Type B pancreatic cell (in vitro differentiated cells): Measurements from ENCODE around the gene TSEN2. TPM values are rescaled to one million over a fixed set of nuclear protein-coding genes. Genes with fewer than 3 reads are reported as not detected.
"Not testable (repeated sequence)": the region's sequence is repeated elsewhere in the genome, so short reads cannot be mapped to it uniquely, and the experiment has no call there.

Experiments used
- DNase-seq: peaks from one replicate; pipeline ENCODE4 v3.0.0; 2021; ENCODE audit warnings: mixed read lengths; ENCODE audit not compliant: unreplicated experiment; ENCODE audit errors: extremely low spot score
- H3K27ac Mint-ChIP-seq: 2 replicates; pipeline ENCODE4 v1.8.0; 2021; ENCODE audit warnings: mild to moderate bottlenecking, mixed read lengths
- H3K27me3 Mint-ChIP-seq: 2 replicates; pipeline ENCODE4 v1.8.0; 2021; ENCODE audit warnings: mixed read lengths
- H3K36me3 Mint-ChIP-seq: 2 replicates; pipeline ENCODE4 v1.8.0; 2021; ENCODE audit warnings: mixed read lengths
- H3K4me1 Mint-ChIP-seq: one replicate; pipeline ENCODE4 v1.8.0; 2021; ENCODE audit warnings: mixed read lengths; ENCODE audit not compliant: unreplicated experiment
- H3K4me3 Mint-ChIP-seq: 2 replicates; pipeline ENCODE4 v1.8.0; 2021; ENCODE audit warnings: mild to moderate bottlenecking, mixed read lengths
- H3K9me3 Mint-ChIP-seq: 2 replicates; pipeline ENCODE4 v1.8.0; 2021; ENCODE audit warnings: mixed read lengths
- total RNA-seq: library from RNA; stranded (reverse); gene quantifications from 2 replicates; pipeline ENCODE4 v1.2.1, GENCODE V29; 2021; ENCODE audit warnings: low replicate concordance
- TF ChIP-seq, protein P1 (sequence below): fragments of 200-600 bp; sonication (generic); conservative IDR thresholded peaks from 2 replicates; pipeline ENCODE4 v1.5.0; 2021; ENCODE audit warnings: antibody characterized with exemption, mild to moderate bottlenecking

The TSEN2 gene
- total RNA-seq, 1 donor from 2014 or later = 27.7 TPM

DNA sequence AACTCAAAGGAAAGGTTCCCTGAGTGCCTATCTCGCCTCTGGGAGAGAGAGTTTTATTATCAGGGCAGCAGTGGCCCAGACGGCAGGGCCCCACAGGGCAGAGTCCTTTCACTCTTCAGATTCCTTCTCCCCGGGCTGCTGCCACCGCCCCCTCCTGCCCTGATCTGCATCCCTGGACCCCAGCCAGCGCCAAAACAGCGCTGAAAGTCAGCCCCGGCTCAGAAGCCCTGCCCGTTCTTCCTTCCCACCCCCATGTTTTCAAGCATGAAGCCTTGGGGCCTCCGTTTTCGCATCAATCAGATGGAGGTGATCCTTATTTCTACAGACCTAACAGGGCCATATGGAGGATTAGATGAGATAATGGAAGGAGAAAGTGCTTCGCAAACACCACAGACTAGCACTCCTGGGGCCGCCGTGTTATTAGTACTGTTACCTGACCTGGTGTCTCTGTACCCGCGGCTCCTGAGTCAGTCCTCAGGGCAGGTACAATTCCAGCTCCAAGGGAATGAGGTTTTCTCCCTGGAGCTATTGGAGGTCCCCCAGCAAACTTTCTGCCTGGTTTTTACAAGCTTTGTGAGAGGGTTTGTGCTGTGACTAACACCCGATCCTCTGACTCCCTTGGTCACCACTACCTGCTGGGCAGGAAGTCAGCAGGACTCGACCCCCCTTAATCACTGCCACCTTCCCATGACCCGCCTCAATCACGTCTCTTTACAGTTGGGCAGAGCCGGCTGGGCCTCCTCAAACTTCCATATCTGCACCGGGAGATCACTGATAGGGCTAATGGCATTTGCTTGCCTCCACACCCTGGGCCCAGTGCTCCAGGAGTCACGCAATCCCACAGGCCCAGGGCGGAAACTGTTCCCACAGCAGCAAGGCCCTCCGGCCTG lies 39.5 kb upstream of the TSEN2 start:
- peaks cover 24% of the 10 kb centered on the region for H3K27me3 Mint-ChIP-seq
- no peak for DNase-seq
- no peaks in the 10 kb centered on the region for H3K36me3 Mint-ChIP-seq
- peak overlapping the region; percentile 48 for H3K4me3 Mint-ChIP-seq
- peak overlapping the region; percentile 78 for H3K27ac Mint-ChIP-seq
- peaks cover 35% of the 10 kb centered on the region for H3K4me1 Mint-ChIP-seq
- no peaks in the 10 kb centered on the region for H3K9me3 Mint-ChIP-seq
- TF ChIP-seq, protein P1, sequence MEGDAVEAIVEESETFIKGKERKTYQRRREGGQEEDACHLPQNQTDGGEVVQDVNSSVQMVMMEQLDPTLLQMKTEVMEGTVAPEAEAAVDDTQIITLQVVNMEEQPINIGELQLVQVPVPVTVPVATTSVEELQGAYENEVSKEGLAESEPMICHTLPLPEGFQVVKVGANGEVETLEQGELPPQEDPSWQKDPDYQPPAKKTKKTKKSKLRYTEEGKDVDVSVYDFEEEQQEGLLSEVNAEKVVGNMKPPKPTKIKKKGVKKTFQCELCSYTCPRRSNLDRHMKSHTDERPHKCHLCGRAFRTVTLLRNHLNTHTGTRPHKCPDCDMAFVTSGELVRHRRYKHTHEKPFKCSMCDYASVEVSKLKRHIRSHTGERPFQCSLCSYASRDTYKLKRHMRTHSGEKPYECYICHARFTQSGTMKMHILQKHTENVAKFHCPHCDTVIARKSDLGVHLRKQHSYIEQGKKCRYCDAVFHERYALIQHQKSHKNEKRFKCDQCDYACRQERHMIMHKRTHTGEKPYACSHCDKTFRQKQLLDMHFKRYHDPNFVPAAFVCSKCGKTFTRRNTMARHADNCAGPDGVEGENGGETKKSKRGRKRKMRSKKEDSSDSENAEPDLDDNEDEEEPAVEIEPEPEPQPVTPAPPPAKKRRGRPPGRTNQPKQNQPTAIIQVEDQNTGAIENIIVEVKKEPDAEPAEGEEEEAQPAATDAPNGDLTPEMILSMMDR = no peak

DNA sequence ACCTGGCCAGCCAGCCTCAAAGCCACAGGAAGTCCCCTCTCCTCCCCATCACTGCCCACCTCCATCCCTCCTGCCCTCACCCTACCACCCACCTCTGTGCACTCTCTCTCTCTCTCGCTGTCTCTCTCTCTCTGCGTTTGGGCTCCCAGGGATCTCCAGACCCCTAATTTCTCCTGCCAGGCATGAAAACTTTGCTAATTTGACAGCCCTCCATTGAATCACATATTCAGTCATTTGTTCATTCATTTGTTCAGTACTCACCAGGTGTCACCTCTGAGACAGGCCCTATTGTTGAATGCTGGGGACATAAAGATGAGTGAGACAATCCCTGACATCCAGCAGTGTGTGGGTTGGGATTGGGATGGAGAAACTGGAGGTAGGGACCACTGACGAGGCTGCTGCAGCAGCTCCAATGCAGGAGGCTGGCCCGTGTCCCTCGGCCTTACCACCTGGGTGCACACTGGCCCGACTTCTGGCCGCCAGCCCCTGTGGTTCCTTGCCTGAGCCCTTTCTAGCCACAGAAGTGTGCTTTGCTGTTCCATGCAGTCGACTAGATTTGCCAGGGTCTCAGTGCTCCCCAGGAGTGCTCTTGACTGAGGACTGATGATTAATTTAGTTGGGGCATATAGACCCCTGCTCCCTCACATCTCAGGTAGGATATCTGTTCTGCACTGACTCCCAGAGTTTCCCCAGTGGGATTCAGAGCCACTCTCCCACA lies 38.6 kb upstream of the TSEN2 start:
- Mint-ChIP-seq H3K36me3 (no peaks in the 10 kb centered on the region), H3K9me3 (no peaks in the 10 kb centered on the region), H3K27me3 (peaks cover 24% of the 10 kb centered on the region), H3K4me3 (peak overlapping the region; percentile 20), H3K27ac (peak overlapping the region; percentile 78), H3K4me1 (peaks cover 35% of the 10 kb centered on the region)
- TF ChIP-seq, protein P1 = no peak
- no peak for DNase-seq

DNA sequence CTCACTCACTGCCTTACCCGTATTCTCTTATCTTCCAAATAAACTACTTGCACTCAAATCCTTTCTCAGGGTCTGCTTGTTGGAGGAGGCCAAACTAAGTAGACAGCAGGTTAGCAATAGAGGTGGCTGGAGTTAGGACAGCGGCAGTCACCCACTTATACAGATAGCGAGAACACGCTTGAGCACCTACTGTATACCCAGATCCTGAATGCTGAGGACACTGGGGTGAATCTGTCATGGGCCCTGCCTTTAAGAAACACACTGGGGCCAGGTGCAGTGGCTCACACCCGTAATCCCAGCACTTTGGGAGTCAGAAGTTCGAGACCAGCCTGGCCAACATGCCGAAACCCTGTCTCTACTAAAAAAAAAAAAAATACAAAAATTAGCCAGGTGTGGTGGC lies 38.0 kb upstream of the TSEN2 start:
- TF ChIP-seq, protein P1 = no peak
- peaks cover 34% of the 10 kb centered on the region for H3K4me1 Mint-ChIP-seq
- H3K4me3 Mint-ChIP-seq = no peak overlapping the region
- peaks cover 24% of the 10 kb centered on the region for H3K27me3 Mint-ChIP-seq
- no peaks in the 10 kb centered on the region for H3K36me3 Mint-ChIP-seq
- H3K9me3 Mint-ChIP-seq = no peaks in the 10 kb centered on the region
- H3K27ac Mint-ChIP-seq = no peak overlapping the region
- no peak for DNase-seq

DNA sequence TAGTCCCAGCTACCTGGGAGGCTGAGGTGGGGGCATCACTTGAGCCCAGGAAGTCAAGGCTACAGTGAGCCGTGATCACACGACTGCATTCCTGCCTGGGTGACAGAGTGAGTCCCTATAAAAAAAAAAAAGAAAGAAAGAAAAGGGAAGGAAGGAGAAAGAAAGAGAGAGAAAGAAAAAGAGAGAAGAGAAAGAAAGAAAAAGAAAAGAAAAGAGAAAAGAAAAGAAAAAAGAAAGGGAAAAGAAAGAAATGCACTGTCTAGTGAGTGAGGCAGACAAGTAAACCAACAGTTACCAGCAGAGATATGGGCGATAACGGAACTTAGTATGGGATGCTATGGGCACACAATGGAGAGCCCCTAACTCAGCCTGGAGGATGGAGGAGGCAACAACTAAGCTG lies 37.2 kb upstream of the TSEN2 start:
- peaks cover 24% of the 10 kb centered on the region for H3K27me3 Mint-ChIP-seq
- no peak overlapping the region for H3K4me3 Mint-ChIP-seq
- no peak for DNase-seq
- peaks cover 31% of the 10 kb centered on the region for H3K4me1 Mint-ChIP-seq
- TF ChIP-seq, protein P1 = no peak
- H3K27ac Mint-ChIP-seq = no peak overlapping the region
- H3K9me3 Mint-ChIP-seq = no peaks in the 10 kb centered on the region
- H3K36me3 Mint-ChIP-seq = no peaks in the 10 kb centered on the region

DNA sequence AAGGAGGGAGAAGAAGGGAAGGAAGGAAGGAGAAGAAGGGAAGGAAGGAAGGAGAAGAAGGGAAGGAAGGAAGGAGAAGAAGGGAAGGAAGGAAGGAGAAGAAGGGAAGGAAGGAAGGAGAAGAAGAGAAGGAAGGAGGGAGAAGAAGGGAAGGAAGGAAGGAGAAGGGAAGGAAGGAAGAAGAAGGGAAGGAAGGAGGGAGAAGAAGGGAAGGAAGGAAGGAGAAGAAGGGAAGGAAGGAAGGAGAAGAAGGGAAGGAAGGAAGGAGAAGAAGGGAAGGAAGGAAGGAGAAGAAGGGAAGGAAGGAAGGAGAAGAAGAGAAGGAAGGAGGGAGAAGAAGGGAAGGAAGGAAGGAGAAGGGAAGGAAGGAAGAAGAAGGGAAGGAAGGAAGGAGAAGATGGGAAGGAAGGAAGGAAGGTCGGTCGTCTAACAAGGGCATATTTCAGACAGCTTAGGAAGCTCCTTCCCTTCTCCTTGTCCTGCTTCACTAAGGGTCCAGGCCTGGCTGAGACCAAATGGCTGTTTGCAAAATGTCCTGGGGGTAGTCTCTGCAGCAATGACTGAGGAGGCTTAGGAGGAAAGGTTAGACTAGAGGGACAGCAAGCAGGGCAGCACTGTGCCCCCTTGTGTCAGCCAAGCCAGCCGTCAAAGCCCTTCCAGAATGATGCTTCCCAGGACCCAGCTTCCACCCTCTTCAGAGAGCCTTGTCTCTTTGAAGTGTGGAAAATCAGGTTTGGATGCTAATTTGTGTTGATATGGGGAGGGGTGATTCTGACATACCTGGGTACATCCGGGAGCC lies 35.7 kb upstream of the TSEN2 start:
- not testable (repeated sequence) for H3K36me3 Mint-ChIP-seq, DNase-seq, H3K9me3 Mint-ChIP-seq, H3K4me3 Mint-ChIP-seq, H3K27ac Mint-ChIP-seq
- Mint-ChIP-seq H3K4me1 (peaks cover 19% of the 10 kb centered on the region), H3K27me3 (peaks cover 17% of the 10 kb centered on the region)
